Measurements from ENCODE around the gene FLT3.
"Not testable (repeated sequence)": the region's sequence is repeated elsewhere in the genome, so short reads cannot be mapped to it uniquely, and the experiment has no call there.

FLT3 gene

DNA sequence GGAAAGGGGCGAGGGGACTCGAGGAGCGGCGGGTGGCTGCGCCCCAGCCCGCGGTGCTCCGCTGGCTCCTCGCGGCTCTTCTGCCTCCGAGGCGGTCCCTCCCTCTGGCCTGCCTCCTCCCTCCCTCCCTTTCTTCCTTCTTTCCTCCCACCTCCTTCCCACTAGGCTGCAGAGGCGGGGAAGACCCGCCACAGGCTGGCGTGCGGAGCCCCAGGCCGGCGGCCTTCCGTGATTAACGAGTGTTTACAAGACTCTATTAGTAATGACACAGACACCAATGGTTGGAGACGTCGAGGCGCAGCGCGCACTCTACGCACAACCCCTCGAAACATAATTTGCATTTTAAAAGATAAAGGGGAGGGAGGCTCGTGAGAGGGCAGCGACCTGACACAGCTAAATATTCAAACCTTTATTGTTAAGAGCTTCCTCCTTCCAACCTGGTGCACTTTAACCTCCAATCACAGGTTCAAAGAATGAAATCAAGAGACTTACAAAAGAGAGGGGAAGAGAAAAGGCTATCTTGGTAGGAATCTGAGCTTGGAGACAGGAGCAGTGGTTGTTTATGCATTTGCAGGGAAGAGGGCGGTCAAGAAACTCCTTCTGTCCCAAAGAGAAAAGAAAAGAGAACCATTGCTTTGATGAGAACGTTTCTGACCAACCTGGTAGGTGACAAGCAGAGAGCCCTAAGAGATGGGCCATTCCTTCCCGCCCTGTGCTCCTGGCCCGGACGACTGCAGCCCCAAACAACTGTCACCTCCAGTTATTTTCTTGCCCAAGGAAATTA is 131.1 kb downstream of the FLT3 start, which contains the start of gene CDX2:
Gene CDX2, minus strand, starts transcription at position 234 of the 784 bp plus-strand sequence. CDS start 309 bp downstream, outside the sequence.
- no peak for TF ChIP-seq JUND (IDR thresholded peaks at IDR 0.05; ENCODE audit: low read depth)
- DNase-seq (ENCODE audit: low read depth in 1 of 2, low spot score in 1 of 2) = no peak
- in situ Hi-C loops (cut with HindIII; ENCODE audit: low pct_unique_long_range_greater_than_20kb, low sequenced_read_pairs) = no loop called here

DNA sequence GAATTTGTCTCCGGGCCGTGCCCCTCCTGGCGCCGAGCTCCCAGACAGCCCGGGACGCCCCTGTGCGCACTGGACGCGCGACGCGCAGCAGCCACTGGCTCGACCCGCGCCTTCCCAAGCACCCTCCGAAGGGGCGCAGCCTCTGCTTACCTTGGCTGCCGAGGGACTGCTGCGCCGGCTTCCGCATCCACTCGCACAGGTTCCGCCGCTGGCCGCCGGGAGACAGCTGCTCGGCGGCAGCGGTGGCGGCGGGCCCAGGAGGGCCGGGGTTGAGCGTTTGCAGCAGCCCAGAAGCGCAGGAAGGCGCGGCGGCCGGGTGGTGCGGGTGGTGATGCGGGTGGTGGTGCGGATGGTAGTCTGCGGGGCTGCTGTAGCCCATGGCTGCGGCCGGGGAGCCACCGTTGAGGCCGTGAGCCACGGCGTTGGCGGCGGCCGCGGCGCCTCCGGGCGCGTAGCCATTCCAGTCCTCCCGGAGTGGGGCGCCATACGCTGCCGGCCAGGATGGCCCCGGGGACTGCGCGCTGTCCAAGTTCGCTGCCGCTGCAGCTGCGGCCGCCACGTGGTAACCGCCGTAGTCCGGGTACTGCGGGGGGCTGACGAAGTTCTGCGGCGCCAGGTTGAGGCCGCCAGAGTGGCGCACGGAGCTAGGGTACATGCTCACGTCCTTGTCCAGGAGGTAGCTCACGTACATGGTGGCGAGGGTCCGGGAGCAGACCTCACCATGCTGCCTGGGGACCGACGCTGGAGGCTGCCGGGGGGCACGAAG is 131.9 kb downstream of the FLT3 start:
- DNase-seq (ENCODE audit: low read depth in 1 of 2, low spot score in 1 of 2) = no peak

DNA sequence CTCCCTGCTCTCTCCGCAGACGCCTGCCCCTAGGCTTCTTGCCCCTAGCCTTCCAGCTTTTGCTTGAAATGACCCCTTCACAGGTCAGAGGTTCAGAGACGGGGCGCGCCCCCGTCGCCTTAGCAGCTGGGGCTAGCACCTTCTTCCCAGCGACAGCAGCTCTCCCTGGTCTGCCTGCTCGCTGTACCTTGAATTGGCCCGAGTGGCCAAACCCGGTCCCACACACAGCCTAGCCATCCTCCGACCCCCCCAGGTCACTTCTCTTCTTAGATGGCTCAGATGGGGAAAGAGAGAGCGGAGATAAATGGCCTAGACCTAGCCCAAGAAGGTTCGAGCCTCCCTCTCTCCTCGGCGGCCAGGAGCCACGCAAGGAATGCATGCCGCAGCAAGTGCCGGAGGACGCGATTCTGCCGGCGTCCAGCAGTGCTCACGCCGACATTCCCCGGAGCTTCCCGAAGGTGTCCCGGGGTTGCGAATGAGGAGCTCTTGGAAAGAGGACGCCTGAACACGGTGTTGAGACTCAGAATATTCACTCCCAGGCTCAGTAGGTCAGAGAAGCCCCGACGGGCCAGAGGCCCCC is 132.6 kb downstream of the FLT3 start:
- no peak for DNase-seq (ENCODE audit: low read depth in 1 of 2, low spot score in 1 of 2)
- in situ Hi-C loops (cut with HindIII; ENCODE audit: low pct_unique_long_range_greater_than_20kb, low sequenced_read_pairs) = no loop called here
- no peak for TF ChIP-seq JUND (IDR thresholded peaks at IDR 0.05; ENCODE audit: low read depth)

More for the DNA sequence above, 131.9 kb downstream of the FLT3 start:
- no peak for TF ChIP-seq JUND (IDR thresholded peaks at IDR 0.05; ENCODE audit: low read depth)
- in situ Hi-C loops (cut with HindIII; ENCODE audit: low pct_unique_long_range_greater_than_20kb, low sequenced_read_pairs) = no loop called here

DNA sequence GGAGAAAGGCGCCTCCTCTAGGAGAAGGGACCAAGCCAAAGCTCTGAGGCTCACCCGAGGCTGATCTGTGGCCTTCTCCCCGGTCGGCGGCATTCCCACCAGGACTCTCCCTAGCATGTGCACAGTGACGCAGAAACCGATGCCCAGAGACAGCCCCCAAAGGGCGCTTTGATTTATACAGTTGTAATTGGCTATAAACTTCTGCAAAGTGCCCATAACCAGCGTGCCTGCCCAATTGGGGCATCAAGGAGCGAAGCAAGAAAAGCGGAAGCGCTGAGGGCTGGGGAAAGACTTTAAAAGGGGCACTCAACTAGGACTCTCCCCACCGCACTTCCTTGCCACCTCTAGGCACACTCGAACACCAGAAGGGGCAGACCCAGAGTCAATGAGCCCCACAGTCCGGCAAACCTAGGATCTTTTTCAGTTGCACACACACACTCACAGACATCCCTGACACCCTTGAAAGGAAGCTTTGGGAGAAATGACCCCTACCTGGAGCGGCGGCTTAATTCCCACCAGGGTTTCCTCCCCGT is 133.1 kb downstream of the FLT3 start:
- in situ Hi-C loops (cut with HindIII; ENCODE audit: low pct_unique_long_range_greater_than_20kb, low sequenced_read_pairs) = no loop called here
- TF ChIP-seq JUND (IDR thresholded peaks at IDR 0.05; ENCODE audit: low read depth) = no peak
- no peak for DNase-seq (ENCODE audit: low read depth in 1 of 2, low spot score in 1 of 2)

DNA sequence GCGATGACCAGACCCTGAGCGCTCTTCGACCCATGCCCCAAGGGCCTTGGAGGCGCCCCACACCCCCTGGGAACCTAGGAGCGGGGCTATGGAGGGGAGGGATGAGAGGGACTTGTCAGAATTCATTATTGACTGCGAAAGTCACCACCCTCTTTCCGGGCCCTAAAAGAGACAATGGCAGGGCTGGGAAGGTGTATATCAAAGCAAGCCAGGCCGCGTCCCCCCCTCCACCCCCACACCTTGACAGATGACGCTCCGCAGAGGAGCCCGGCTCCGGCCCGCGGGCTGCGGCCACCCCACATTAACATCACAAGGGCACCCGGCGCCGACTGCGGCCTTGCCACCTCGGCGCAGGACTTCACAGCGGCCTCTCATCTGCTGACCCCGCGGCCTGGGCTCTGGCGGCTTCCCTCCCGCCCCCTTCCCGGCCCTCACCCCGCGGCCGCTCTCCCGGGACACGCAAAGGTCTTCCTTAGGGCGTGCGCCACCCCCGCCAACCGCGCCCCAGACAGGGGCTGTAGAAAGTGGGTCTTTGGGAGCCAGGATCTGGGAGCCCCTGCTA is 133.7 kb downstream of the FLT3 start:
- no peak for DNase-seq (ENCODE audit: low read depth in 1 of 2, low spot score in 1 of 2)
- in situ Hi-C loops (cut with HindIII; ENCODE audit: low pct_unique_long_range_greater_than_20kb, low sequenced_read_pairs) = no loop called here

DNA sequence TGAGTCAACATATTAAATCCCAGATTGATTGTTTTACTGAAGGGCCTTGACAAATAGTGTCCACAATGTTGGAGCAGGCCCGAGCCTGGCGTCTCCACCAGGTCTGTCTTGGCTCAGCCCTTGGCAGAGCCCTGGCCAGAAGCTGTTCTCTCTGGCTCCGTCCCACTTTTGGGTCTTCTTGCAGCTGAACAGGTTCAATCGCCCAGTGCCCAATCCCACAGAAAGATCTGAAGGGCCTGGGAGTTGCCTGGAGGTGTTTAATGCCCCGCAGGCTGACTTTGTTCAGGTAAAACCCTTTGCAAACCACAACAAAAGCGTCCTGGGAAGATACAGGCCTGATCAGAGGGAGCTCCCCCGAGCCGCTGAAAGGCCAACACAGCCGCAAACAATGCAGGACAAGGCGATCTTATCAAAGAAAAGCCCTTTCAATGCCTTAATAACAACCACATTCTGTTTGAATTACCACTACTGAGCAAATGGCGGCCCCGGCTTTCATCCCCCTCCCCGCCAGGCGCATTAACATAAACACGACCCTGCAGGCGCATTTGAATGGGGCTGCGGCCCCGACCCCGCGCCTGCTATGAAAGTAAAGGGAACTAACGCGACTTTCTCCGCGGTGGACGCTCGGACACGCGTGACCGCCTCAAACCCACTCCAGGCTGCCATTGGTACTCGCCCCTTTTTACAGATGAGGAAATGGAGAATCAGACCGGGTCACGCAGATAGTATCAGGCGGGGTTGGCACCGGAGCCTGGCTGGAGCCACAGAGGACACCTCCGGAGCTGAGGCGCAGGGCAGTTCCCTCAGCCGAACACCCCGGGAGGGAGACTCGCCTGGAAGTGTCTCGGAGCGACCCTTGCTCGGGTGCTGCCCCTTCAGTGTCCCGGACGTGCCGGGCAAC is 134.4 kb downstream of the FLT3 start:
- DNase-seq (ENCODE audit: low read depth in 1 of 2, low spot score in 1 of 2) = peak in 1 of 2 experiments; percentile 54
- in situ Hi-C loops (cut with HindIII; ENCODE audit: low pct_unique_long_range_greater_than_20kb, low sequenced_read_pairs) = no loop called here
- no peak for TF ChIP-seq JUND (IDR thresholded peaks at IDR 0.05; ENCODE audit: low read depth)

More for the DNA sequence above, 133.7 kb downstream of the FLT3 start:
- no peak for TF ChIP-seq JUND (IDR thresholded peaks at IDR 0.05; ENCODE audit: low read depth)

DNA sequence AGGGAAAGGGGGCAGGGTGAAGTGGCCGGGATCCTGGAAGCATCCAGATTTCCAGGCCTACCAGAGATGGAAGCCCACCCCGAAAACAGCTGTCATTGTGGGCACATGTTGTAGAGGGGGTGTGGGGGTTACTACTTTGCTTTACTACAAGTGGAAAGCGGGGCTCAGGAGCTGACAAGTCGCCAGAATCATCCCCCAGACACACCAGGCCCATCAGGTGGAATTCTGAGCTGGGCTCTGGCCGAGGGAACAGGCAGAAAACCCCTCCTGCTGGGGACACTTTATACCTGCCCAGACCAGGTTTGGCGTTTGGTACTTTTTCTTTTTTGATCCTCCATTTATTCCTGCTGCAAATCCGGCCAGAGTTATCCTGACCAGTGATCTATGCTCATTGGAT is 135.0 kb downstream of the FLT3 start:
- in situ Hi-C loops (cut with HindIII; ENCODE audit: low pct_unique_long_range_greater_than_20kb, low sequenced_read_pairs) = no loop called here
- no peak for DNase-seq (ENCODE audit: low read depth in 1 of 2, low spot score in 1 of 2)
- no peak for TF ChIP-seq JUND (IDR thresholded peaks at IDR 0.05; ENCODE audit: low read depth)

DNA sequence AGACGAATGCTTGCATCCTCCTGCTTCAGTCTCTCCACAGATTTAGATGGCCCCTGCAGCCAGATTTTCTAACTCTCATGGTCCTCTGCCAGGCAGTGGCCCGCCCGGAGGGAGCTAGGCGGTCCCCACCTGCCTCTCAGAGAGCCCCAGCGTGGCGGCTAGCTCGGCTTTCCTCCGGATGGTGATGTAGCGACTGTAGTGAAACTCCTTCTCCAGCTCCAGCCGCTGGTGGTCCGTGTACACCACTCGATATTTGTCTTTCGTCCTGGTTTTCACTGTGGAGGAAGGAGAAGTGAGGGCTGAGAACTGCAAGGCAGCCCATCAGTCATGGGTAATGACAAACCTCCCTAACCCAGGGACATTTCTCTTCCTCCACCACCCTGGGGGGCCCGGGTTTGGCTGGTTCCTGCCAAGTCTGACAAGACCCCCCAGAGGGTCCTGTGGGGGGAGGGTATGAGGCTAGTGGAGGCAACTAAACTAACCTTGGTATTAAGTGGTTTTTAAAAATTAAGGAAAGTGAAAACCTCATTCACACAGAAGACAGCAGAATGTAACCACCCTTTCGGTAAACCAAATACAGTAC is 135.5 kb downstream of the FLT3 start:
- TF ChIP-seq JUND (IDR thresholded peaks at IDR 0.05; ENCODE audit: low read depth) = no peak
- DNase-seq (ENCODE audit: low read depth in 1 of 2, low spot score in 1 of 2) = no peak
- in situ Hi-C loops (cut with HindIII; ENCODE audit: low pct_unique_long_range_greater_than_20kb, low sequenced_read_pairs) = no loop called here

DNA sequence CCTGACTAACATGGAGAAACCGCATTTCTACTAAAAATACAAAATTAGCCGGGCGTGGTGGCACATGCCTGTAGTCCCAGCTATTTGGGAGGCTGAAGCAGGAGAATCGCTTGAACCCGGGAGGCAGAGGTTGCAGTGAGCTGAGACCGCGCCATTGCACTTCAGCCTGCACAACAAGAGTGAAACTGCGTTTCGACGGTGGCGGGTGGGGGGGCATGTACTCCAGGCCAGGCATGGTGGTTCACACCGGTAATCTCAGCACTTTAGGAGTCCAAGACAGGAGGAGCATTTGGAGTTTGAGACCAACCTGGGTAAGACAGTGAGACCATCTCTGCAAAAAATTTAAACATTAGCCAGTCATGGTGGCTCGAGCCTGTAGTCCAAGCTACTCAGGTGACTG is 136.2 kb downstream of the FLT3 start:
- DNase-seq (ENCODE audit: low read depth in 1 of 2, low spot score in 1 of 2); in situ Hi-C loops (cut with HindIII; ENCODE audit: low pct_unique_long_range_greater_than_20kb, low sequenced_read_pairs): not testable (repeated sequence)

DNA sequence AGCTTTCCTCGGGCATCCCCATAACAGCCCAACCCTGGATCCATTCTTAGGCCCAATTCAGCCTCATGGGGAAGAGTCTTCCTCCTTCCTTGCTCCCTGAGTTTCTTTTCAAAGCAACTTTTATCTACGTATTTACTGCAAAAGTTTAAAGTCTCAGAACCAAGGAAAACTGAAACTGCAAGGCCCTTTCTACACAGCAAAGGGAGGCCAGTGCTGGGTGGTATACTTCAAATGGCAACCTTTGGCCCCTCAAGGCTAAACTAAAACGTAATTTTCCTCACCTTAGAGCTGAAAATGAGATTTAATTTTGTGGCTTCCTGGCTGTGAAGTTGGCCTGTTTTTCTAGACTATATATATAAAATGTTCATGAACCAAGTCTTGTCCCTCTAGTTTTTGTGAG is 136.9 kb downstream of the FLT3 start:
- no peak for TF ChIP-seq JUND (IDR thresholded peaks at IDR 0.05; ENCODE audit: low read depth)
- in situ Hi-C loops (cut with HindIII; ENCODE audit: low pct_unique_long_range_greater_than_20kb, low sequenced_read_pairs) = no loop called here
- DNase-seq (ENCODE audit: low read depth in 1 of 2, low spot score in 1 of 2) = no peak

DNA sequence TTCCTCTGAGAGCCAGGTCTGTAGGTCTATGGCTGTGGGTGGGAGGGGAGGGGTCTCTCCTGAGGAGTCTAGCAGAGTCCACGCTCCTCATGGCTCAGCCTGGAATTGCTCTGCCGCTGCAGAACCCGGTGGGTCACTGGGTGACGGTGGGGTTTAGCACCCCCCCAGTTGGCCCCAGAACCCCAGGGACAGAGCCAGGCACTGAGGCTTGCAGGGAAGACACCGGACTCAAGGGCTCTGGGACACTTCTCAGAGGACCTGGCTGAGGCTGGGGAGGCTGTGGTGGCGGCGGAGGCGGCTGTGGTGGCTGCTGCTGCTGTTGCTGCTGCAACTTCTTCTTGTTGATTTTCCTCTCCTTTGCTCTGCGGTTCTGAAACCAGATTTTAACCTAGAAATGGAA is 137.4 kb downstream of the FLT3 start:
- no peak for DNase-seq (ENCODE audit: low read depth in 1 of 2, low spot score in 1 of 2)
- in situ Hi-C loops (cut with HindIII; ENCODE audit: low pct_unique_long_range_greater_than_20kb, low sequenced_read_pairs) = no loop called here
- TF ChIP-seq JUND (IDR thresholded peaks at IDR 0.05; ENCODE audit: low read depth) = no peak
